ENCODE measurements around the gene CHD5.

- TF ChIP-seq CTCF (IDR thresholded peaks at IDR 0.05; ENCODE audit: borderline replicate concordance, extremely low read depth, low read length, poor library complexity, severe bottlenecking) = no peak
- TF ChIP-seq EZH2 (IDR thresholded peaks at IDR 0.05; ENCODE audit: borderline replicate concordance, low read depth, low read length, severe bottlenecking) = no peak
Observed at GRCh38 chr1:6166655-6167390, 13.3 kb downstream of the CHD5 start.

Measured in DND-41 (cell line).